SK-N-SH (cell line): ENCODE data around the gene CUEDC1. TPM values are rescaled to one million over a fixed set of nuclear protein-coding genes. Genes with fewer than 3 reads are reported as not detected.

Experiments
- CTCF ChIA-PET: fragments of 300-600, 350-600 bp; formaldehyde crosslinking; extraction: SDS; loops from one replicate; lab custom pipeline; 2021; lab: Yijun Ruan, JAX
- POLR2A ChIA-PET: fragments of 350-600 bp; sonication (Branson Sonifier 250); formaldehyde crosslinking; extraction: SDS; loops from one replicate; lab custom pipeline; 2020; ENCODE audit warnings: antibody characterized with exemption, inconsistent platforms; lab: Yijun Ruan, JAX
- DNase-seq: peaks from one replicate; pipeline ENCODE4 v3.0.0; 2012
- H2AFZ ChIP-seq: fragments of 200-600 bp; sonication (generic); 2 replicates; pipeline ENCODE4 v1.8.1; 2016; ENCODE audit warnings: antibody characterized with exemption, mild to moderate bottlenecking, low read depth
- H3F3A ChIP-seq: fragments of 200-600 bp; sonication (generic); replicated peaks from 2 replicates; pipeline ENCODE3; 2016; ENCODE audit warnings: antibody characterized with exemption, mild to moderate bottlenecking; ENCODE audit not compliant: insufficient read depth
- H3K27ac ChIP-seq, 2 experiments: fragments of 200-500 bp in 1 of 2; fragments of 200-600 bp in 1 of 2; sonication (Bioruptor generic) in 1 of 2; sonication (generic), shearing (Covaris generic) in 1 of 2; 2 replicates each; pipeline versions ENCODE4 v1.5.1 to v1.6.1; 2014 to 2016; ENCODE audit warnings: low read depth in 2 of 2, inconsistent platforms in 1 of 2, low read length in 1 of 2, mild to moderate bottlenecking in 1 of 2, mixed read lengths in 1 of 2
- H3K27me3 ChIP-seq: fragments of 200-600 bp; sonication (generic), shearing (Covaris generic); 2 replicates; pipeline ENCODE4 v1.6.1; 2016; ENCODE audit warnings: mixed run types; ENCODE audit not compliant: insufficient read depth
- H3K36me3 ChIP-seq, 2 experiments: fragments of 200-500 bp in 1 of 2; fragments of 200-600 bp in 1 of 2; sonication (Bioruptor generic) in 1 of 2; sonication (generic) in 1 of 2; replicated peaks in 1 of 2; 2 replicates each; pipeline versions ENCODE3 to v1.5.1; 2014 to 2016; ENCODE audit warnings: low read length in 1 of 2, mild to moderate bottlenecking in 1 of 2; ENCODE audit not compliant: insufficient read depth in 2 of 2, control insufficient read depth in 1 of 2
- H3K4me1 ChIP-seq, 2 experiments: fragments of 200-500 bp in 1 of 2; fragments of 200-600 bp in 1 of 2; sonication (Bioruptor generic) in 1 of 2; sonication (generic), shearing (Covaris generic) in 1 of 2; 2 replicates each; pipeline versions ENCODE4 v1.5.1 to v1.6.1; 2014 to 2016; ENCODE audit warnings: low read depth in 1 of 2, low read length in 1 of 2, mixed run types in 1 of 2; ENCODE audit not compliant: insufficient read depth in 2 of 2, control insufficient read depth in 1 of 2
- H3K4me2 ChIP-seq: fragments of 200-600 bp; sonication (generic), shearing (Covaris generic); 2 replicates; pipeline ENCODE4 v1.6.1; 2017; ENCODE audit warnings: mixed run types
- H3K4me3 ChIP-seq, 2 experiments: fragments of 200-500 bp in 1 of 2; fragments of 200-600 bp in 1 of 2; sonication (Bioruptor generic) in 1 of 2; sonication (generic), shearing (Covaris generic) in 1 of 2; 2 replicates each; pipeline versions ENCODE4 v1.5.1 to v1.8.1; 2014 to 2016; ENCODE audit warnings: low read depth in 2 of 2, inconsistent platforms in 1 of 2, low read length in 1 of 2, mild to moderate bottlenecking in 1 of 2, mixed read lengths in 1 of 2, moderate library complexity in 1 of 2
- H3K79me2 ChIP-seq: fragments of 200-600 bp; sonication (generic); 2 replicates; pipeline ENCODE4 v1.8.1; 2017; ENCODE audit warnings: mild to moderate bottlenecking; ENCODE audit not compliant: insufficient read depth
- H3K9ac ChIP-seq: fragments of 200-600 bp; sonication (generic); 2 replicates; pipeline ENCODE4 v1.6.1; 2017; ENCODE audit warnings: mixed run types
- H3K9me2 ChIP-seq: fragments of 200-600 bp; sonication (generic); 2 replicates; pipeline ENCODE4 v1.6.1; 2017; ENCODE audit warnings: mixed run types
- H3K9me3 ChIP-seq: fragments of 200-600 bp; sonication (generic); 2 replicates; pipeline ENCODE4 v1.6.1; 2017; ENCODE audit warnings: mixed run types, mild to moderate bottlenecking, moderate library complexity
- H4K20me1 ChIP-seq: fragments of 200-600 bp; sonication (generic); 2 replicates; pipeline ENCODE4 v1.6.1; 2017; ENCODE audit warnings: mild to moderate bottlenecking, mixed run types; ENCODE audit not compliant: insufficient read depth
- ELF1 ChIP-seq: IDR thresholded peaks from 2 replicates; pipeline ENCODE4 v1.4.0; 2012
- EZH2phosphoT487 ChIP-seq: fragments of 200-600 bp; sonication (generic); IDR thresholded peaks from 2 replicates; pipeline ENCODE4 v1.6.1; 2017; ENCODE audit warnings: low read depth, mixed run types, mild to moderate bottlenecking, antibody characterized with exemption, moderate library complexity, borderline replicate concordance
- FOSL2 ChIP-seq: IDR thresholded peaks from 2 replicates; pipeline ENCODE4 v1.4.0; 2012; ENCODE audit warnings: low read depth, mild to moderate bottlenecking, moderate library complexity, borderline replicate concordance
- FOXJ3 ChIP-seq: sonication (generic); formaldehyde crosslinking; IDR thresholded peaks from 2 replicates; pipeline ENCODE4 v1.5.1; 2020; ENCODE audit warnings: mild to moderate bottlenecking, missing genetic modification reagents
- GABPA ChIP-seq: IDR thresholded peaks from 2 replicates; pipeline ENCODE4 v1.4.0; 2012; ENCODE audit warnings: low read depth, mild to moderate bottlenecking
- JUND ChIP-seq: IDR thresholded peaks from 2 replicates; pipeline ENCODE4 v1.4.0; 2012
- MEF2A ChIP-seq: IDR thresholded peaks from 2 replicates; pipeline ENCODE4 v1.4.0; 2012; ENCODE audit warnings: low read depth, borderline replicate concordance
- MXI1 ChIP-seq: IDR thresholded peaks from 2 replicates; pipeline ENCODE4 v1.6.1; 2012; ENCODE audit warnings: mild to moderate bottlenecking, low read depth, low read length, improper control_type of control experiment
- NRF1 ChIP-seq: IDR thresholded peaks from 2 replicates; pipeline ENCODE4 v1.6.1; 2012; ENCODE audit warnings: low read depth, mild to moderate bottlenecking, low read length
- RAD21 ChIP-seq: IDR thresholded peaks from 2 replicates; pipeline ENCODE4 v1.6.1; 2012; ENCODE audit warnings: mild to moderate bottlenecking, low read length
- RXRA ChIP-seq: IDR thresholded peaks from 2 replicates; pipeline ENCODE4 v1.4.0; 2012; ENCODE audit warnings: low read depth, mild to moderate bottlenecking, borderline replicate concordance
- SIN3A ChIP-seq: IDR thresholded peaks from 2 replicates; pipeline ENCODE4 v1.6.1; 2012; ENCODE audit warnings: low read depth, mild to moderate bottlenecking, low read length, moderate library complexity, borderline replicate concordance
- SMC3 ChIP-seq: IDR thresholded peaks from 2 replicates; pipeline ENCODE4 v1.6.1; 2012; ENCODE audit warnings: low read depth, low read length, improper control_type of control experiment
- TAF1 ChIP-seq: IDR thresholded peaks from 2 replicates; pipeline ENCODE4 v1.6.1; 2012; ENCODE audit warnings: low read depth, mild to moderate bottlenecking, low read length, moderate library complexity, borderline replicate concordance
- TCF12 ChIP-seq: IDR thresholded peaks from 2 replicates; pipeline ENCODE4 v1.4.0; 2012
- USF1 ChIP-seq: IDR thresholded peaks from 2 replicates; pipeline ENCODE4 v1.4.0; 2012; ENCODE audit warnings: low read depth, borderline replicate concordance
- ZBTB33 ChIP-seq: IDR thresholded peaks from 2 replicates; pipeline ENCODE4 v1.4.0; 2012; ENCODE audit warnings: low read depth, borderline replicate concordance
- WGBS: methylation state at CpG from one replicate; pipeline ENCODE4 v1.1.6; 2017; ENCODE audit warnings: low lambda C conversion rate; 5-methylcytosine and 5-hydroxymethylcytosine counted together
- polyA plus RNA-seq, 3 experiments: library from polyadenylated mRNA; depleted of rRNA; stranded (reverse); fragments of >200 nt; gene quantifications; 2 replicates each; pipeline ENCODE4 v1.2.3, GENCODE V29; 2012

Gene CUEDC1
- polyA plus RNA-seq, 1 of the 3 experiments (the other 2 are of a cell fraction), result 58.9 TPM

- no peak for TF ChIP-seq MXI1
- TF ChIP-seq SIN3A, result no peak
- TF ChIP-seq SMC3, result no peak
- no peak for TF ChIP-seq TAF1
- no peak for TF ChIP-seq TCF12
- TF ChIP-seq MEF2A, result no peak
- TF ChIP-seq EZH2phosphoT487, result no peak
- no peak for TF ChIP-seq RAD21
These were observed 45.7 kb downstream of the CUEDC1 start (continued) for GRCh38 chr17:57909551-57909950.

GRCh38 chr17:57908278-57908677 is 46.9 kb downstream of the CUEDC1 start:
- no peaks in the 10 kb centered on the region for H3K36me3 ChIP-seq
- H3K27ac ChIP-seq, result no peak overlapping the region
- H3K9ac ChIP-seq, result no peak overlapping the region
- no peak for TF ChIP-seq FOXJ3 (CRISPR knock-in tag)
- no peak for TF ChIP-seq MEF2A
- no peak for TF ChIP-seq FOSL2
- TF ChIP-seq RXRA, result no peak
- no peak for TF ChIP-seq NRF1
- TF ChIP-seq ZBTB33, result no peak
- TF ChIP-seq EZH2phosphoT487, result no peak
- no peak for TF ChIP-seq USF1
- no peak for TF ChIP-seq ELF1
- no peak for TF ChIP-seq JUND
- TF ChIP-seq TCF12, result no peak
- TF ChIP-seq MXI1, result no peak
- TF ChIP-seq GABPA, result no peak
- TF ChIP-seq, all 33 proteins: peak for 0
- Histone ChIP-seq H4K20me1 (no peaks in the 10 kb centered on the region), H3K79me2 (peaks cover 78% of the 10 kb centered on the region), H3F3A (peaks cover 15% of the 10 kb centered on the region), H2AFZ (no peak overlapping the region), H3K9me2 (no peaks in the 10 kb centered on the region), H3K9me3 (no peaks in the 10 kb centered on the region), H3K4me2 (no peak overlapping the region), H3K4me3 (no peak overlapping the region), H3K27me3 (no peaks in the 10 kb centered on the region), H3K4me1 (peaks cover 17 to 26% of the 10 kb centered on the region in 2 experiments; a peak in 3 of 4 replicates)
- ChIA-PET POLR2A (no interaction called here), CTCF (interaction anchor here (1.0 to 2.7 kb wide), 5 partner anchors 12 to 91 kb away, joined by 4 to 11 read pairs (median 6); partner anchors contain the start of gene CUEDC1)
- 98% methylated on average over 6 of the region's 6 CpGs for WGBS
- no peak for DNase-seq
